C4-2B (cell line): ENCODE measurements around the gene HDAC1.

Experiments used
- CTCF ChIP-seq: fragments of 450-650 bp; conservative IDR thresholded peaks from 2 replicates; pipeline ENCODE4 v1.5.1; 2017; ENCODE audit warnings: mild to moderate bottlenecking
- ZFX ChIP-seq: fragments of 450-650 bp; IDR thresholded peaks from 2 replicates; pipeline ENCODE4 v1.6.1; 2017

- TF ChIP-seq CTCF (no peak), ZFX (no peak)
Observed at GRCh38 chr1:32361674-32362473, 70.0 kb downstream of the HDAC1 start.
